Lower leg skin (tissue), 4 donors: ENCODE data around the gene RPS19. TPM values are rescaled to one million over a fixed set of nuclear protein-coding genes. Genes with fewer than 3 reads are reported as not detected.

Source experiments
- DNase-seq, 2 donors: peaks; one replicate each; pipeline ENCODE4 v3.0.0-alpha.2; 2019; ENCODE audit warnings: low spot score in 2 of 2
- H3K4me3 ChIP-seq: fragments of 200-600 bp; sonication (generic); 2 replicates; pipeline ENCODE4 v1.5.1; 2017; ENCODE audit warnings: mild to moderate bottlenecking, low read depth; ENCODE audit not compliant: poor library complexity, severe bottlenecking
- CTCF ChIP-seq, 3 donors: fragments of 450-650 bp; IDR thresholded peaks; one replicate each; pipeline ENCODE4 v1.5.1; 2016; ENCODE audit warnings: antibody characterized with exemption in 3 of 3, mild to moderate bottlenecking in 3 of 3, moderate library complexity in 2 of 3
- POLR2A ChIP-seq, 2 donors: fragments of 450-650 bp; IDR thresholded peaks; one replicate each; pipeline ENCODE4 v1.6.1; 2016 to 2017; ENCODE audit warnings: antibody characterized with exemption in 2 of 2, mild to moderate bottlenecking in 1 of 2, moderate library complexity in 1 of 2
- WGBS, 2 donors: methylation state at CpG; one replicate each; pipeline ENCODE4 v1.1.5; 2018; 5-methylcytosine and 5-hydroxymethylcytosine counted together
- intact Hi-C: fragments of 100-400 bp; cut with DNase I; formaldehyde crosslinking; loops from one replicate; pipeline ENCODE4 v1.15.0; 2023; ENCODE audit warnings: low total_unique reads
- total RNA-seq, 4 donors: library from RNA; depleted of rRNA; stranded (reverse); fragments of >200 nt; gene quantifications; one replicate each; pipeline ENCODE4 v1.1.0, GENCODE V29; 2016

The RPS19 gene
- 1,000 to 10,000 TPM; 1,327 to 3,048 (median 2,121) TPM for total RNA-seq

- 0% methylated on average over 51 to 63 of the region's 76 CpGs for WGBS, 2 donors
- DNase-seq: peak; percentile 98 to 100
- H3K4me3 ChIP-seq: peak within 1 kb of the TSS; percentile 84
- intact Hi-C loops: no loop called here
- TF ChIP-seq CTCF (IDR thresholded peaks at IDR 0.05) (peak in 1 of 3 donors; percentile 86), POLR2A (IDR thresholded peaks at IDR 0.05) (no peak)
Observed at GRCh38 chr19:41859618-41860418, at the start of gene RPS19. RPS19 (plus strand) TSS chr19:41860255; CDS start chr19:41860775, 520 bp downstream.

GRCh38 chr19:41810301-41810700 is 49.8 kb upstream of the RPS19 start:
- no peak overlapping the region for H3K4me3 ChIP-seq
- no peak for TF ChIP-seq CTCF (IDR thresholded peaks at IDR 0.05)
- TF ChIP-seq POLR2A (IDR thresholded peaks at IDR 0.05): no peak
- no peak for DNase-seq
- intact Hi-C loops: no loop called here
- 62 to 66% methylated on average over 4 of the region's 4 CpGs for WGBS, 2 donors

- intact Hi-C loops: no loop called here
- TF ChIP-seq CTCF (IDR thresholded peaks at IDR 0.05): no peak
- no peak for TF ChIP-seq POLR2A (IDR thresholded peaks at IDR 0.05)
- WGBS, 2 donors: 39 to 56% methylated on average over 3 of the region's 3 CpGs
- DNase-seq: peak in 1 of 2 donors; percentile 27
- H3K4me3 ChIP-seq: no peak overlapping the region
Observed at GRCh38 chr19:41811036-41811435, 49.0 kb upstream of the RPS19 start.

- DNase-seq: no peak
- 70 to 80% methylated on average over 3 of the region's 3 CpGs for WGBS, 2 donors
- no peak overlapping the region for H3K4me3 ChIP-seq
- intact Hi-C loops: no loop called here
- no peak for TF ChIP-seq POLR2A (IDR thresholded peaks at IDR 0.05)
- no peak for TF ChIP-seq CTCF (IDR thresholded peaks at IDR 0.05)
Observed at GRCh38 chr19:41811981-41812380, 48.1 kb upstream of the RPS19 start.

GRCh38 chr19:41813911-41814310 is 46.1 kb upstream of the RPS19 start:
- intact Hi-C loops: no loop called here
- no peak for DNase-seq
- TF ChIP-seq POLR2A (IDR thresholded peaks at IDR 0.05) (no peak), CTCF (IDR thresholded peaks at IDR 0.05) (no peak)
- H3K4me3 ChIP-seq: no peak overlapping the region
- WGBS, 2 donors: 66 to 71% methylated on average over 4 of the region's 4 CpGs
